Progenitor cell of endocrine pancreas (in vitro differentiated cells): ENCODE data around the gene SEC31B. TPM values are rescaled to one million over a fixed set of nuclear protein-coding genes. Genes with fewer than 3 reads are reported as not detected.
A peak's percentile ranks its signal among the peaks of the same experiment; 100 is the strongest.

ENCODE experiments used
- DNase-seq: peaks from one replicate; pipeline ENCODE4 v3.0.0; 2021; ENCODE audit warnings: low spot score; ENCODE audit not compliant: unreplicated experiment
- H3K27ac Mint-ChIP-seq: 2 replicates; pipeline ENCODE4 v1.8.0; 2021; ENCODE audit warnings: mild to moderate bottlenecking, moderate library complexity, mixed read lengths
- H3K27me3 Mint-ChIP-seq: 2 replicates; pipeline ENCODE4 v1.8.0; 2021; ENCODE audit warnings: mixed read lengths
- H3K36me3 Mint-ChIP-seq: 2 replicates; pipeline ENCODE4 v1.8.0; 2022; ENCODE audit warnings: mixed read lengths; ENCODE audit not compliant: insufficient read depth
- H3K4me1 Mint-ChIP-seq: 2 replicates; pipeline ENCODE4 v1.8.0; 2021; ENCODE audit warnings: low read depth, mixed read lengths
- H3K4me3 Mint-ChIP-seq: 2 replicates; pipeline ENCODE4 v1.8.0; 2021; ENCODE audit warnings: low read depth, mild to moderate bottlenecking, moderate library complexity, mixed read lengths
- H3K9me3 Mint-ChIP-seq: 2 replicates; pipeline ENCODE4 v1.8.0; 2021; ENCODE audit warnings: low read depth, mixed read lengths
- total RNA-seq: library from RNA; stranded (reverse); gene quantifications from 2 replicates; pipeline ENCODE4 v1.2.1, GENCODE V29; 2021
- TF ChIP-seq, protein P1 (sequence below): fragments of 200-600 bp; sonication (generic); IDR thresholded peaks from one replicate; pipeline ENCODE4 v1.5.0; 2021; ENCODE audit warnings: antibody characterized with exemption, mild to moderate bottlenecking; ENCODE audit not compliant: unreplicated experiment

SEC31B gene
- total RNA-seq, 1 donor from 2014 or later: 24.0 TPM

DNA sequence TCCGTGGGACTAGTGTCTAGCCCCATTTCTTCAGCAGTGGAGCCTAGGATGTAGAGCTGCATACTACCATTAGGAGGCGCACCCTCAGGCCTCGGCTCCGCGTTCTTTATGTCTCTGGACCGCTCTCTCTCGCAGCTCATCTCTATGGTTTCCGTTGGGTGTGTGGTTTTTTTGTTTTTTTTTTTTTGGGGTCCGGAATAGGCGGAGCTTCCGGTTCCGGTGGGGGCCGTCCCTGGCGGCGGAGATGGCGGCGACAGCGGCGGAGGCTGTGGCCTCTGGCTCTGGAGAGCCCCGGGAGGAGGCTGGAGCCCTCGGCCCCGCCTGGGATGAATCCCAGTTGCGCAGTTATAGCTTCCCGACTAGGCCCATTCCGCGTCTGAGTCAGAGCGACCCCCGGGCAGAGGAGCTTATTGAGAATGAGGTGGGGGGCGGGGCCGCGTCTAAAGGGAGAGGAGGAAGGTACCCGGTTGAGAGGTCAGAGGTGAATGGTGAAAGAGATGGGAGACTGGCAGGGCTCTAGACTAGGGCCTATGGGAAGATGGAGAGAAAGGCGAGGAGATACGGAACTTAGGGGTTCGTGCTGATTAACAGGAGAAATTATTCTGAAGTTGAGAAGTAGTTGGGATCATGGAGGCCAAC, 16.2 kb upstream of the SEC31B start, which contains the start of gene HIF1AN:
Gene HIF1AN, plus strand, starts transcription at position 229 of the 639 bp plus-strand sequence. Its CDS starts 16 bp downstream, at position 245.
- Mint-ChIP-seq H3K36me3 (peaks cover 6% of the 10 kb centered on the region), H3K4me3 (no peak within 1 kb of the TSS), H3K27me3 (no peaks in the 10 kb centered on the region), H3K27ac (no peak within 1 kb of the TSS), H3K4me1 (peaks cover 4% of the 10 kb centered on the region), H3K9me3 (no peaks in the 10 kb centered on the region)
- TF ChIP-seq, protein P1, sequence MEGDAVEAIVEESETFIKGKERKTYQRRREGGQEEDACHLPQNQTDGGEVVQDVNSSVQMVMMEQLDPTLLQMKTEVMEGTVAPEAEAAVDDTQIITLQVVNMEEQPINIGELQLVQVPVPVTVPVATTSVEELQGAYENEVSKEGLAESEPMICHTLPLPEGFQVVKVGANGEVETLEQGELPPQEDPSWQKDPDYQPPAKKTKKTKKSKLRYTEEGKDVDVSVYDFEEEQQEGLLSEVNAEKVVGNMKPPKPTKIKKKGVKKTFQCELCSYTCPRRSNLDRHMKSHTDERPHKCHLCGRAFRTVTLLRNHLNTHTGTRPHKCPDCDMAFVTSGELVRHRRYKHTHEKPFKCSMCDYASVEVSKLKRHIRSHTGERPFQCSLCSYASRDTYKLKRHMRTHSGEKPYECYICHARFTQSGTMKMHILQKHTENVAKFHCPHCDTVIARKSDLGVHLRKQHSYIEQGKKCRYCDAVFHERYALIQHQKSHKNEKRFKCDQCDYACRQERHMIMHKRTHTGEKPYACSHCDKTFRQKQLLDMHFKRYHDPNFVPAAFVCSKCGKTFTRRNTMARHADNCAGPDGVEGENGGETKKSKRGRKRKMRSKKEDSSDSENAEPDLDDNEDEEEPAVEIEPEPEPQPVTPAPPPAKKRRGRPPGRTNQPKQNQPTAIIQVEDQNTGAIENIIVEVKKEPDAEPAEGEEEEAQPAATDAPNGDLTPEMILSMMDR: peak; percentile 92
- peak; percentile 68 for DNase-seq

DNA sequence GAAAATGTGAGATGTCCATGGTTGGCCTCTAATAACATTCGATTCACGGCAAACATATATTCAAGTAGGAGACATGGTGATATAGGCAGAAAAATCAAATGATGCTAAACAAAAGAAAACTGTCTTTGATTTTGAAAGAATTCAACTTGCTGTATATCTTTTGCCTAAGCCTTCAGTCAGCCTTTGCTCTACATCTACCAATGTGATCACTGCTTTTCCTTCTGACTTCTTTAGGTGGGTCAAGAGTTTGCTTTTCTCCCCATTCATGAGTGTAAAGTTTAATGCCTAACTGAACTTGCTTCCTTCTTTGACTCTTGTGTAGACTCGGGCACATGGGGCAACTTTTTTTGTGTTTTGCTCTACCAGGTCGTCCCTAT, 15.7 kb upstream of the SEC31B start:
- no peak overlapping the region for H3K27ac Mint-ChIP-seq
- no peak for DNase-seq
- no peaks in the 10 kb centered on the region for H3K9me3 Mint-ChIP-seq
- peaks cover 4% of the 10 kb centered on the region for H3K4me1 Mint-ChIP-seq
- H3K4me3 Mint-ChIP-seq: no peak overlapping the region
- TF ChIP-seq, protein P1: no peak
- H3K36me3 Mint-ChIP-seq: peaks cover 4% of the 10 kb centered on the region
- H3K27me3 Mint-ChIP-seq: no peaks in the 10 kb centered on the region

DNA sequence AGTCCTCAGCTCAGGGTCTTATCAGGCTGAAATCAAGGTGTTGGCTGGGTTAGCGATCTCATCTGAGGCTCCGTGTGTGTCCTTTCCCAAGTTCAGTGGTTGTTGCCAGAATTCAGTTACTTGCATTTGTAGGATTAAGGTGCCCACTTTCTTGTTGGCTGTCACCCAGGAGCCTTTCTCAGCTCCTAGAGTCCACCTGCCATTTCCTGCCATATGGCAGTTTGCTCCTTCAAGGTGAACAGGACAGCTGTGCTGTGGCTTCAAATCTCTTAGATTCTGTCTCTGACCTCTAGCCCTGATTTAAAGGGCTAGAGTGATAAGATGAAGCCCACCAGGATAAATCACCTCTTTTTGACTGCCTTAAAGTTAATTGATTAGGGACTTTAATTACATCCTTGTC, 15.1 kb upstream of the SEC31B start:
- H3K27ac Mint-ChIP-seq: no peak overlapping the region
- H3K9me3 Mint-ChIP-seq: no peaks in the 10 kb centered on the region
- TF ChIP-seq, protein P1: no peak
- peaks cover 8% of the 10 kb centered on the region for H3K4me1 Mint-ChIP-seq
- peaks cover 3% of the 10 kb centered on the region for H3K36me3 Mint-ChIP-seq
- no peak overlapping the region for H3K4me3 Mint-ChIP-seq
- no peaks in the 10 kb centered on the region for H3K27me3 Mint-ChIP-seq
- DNase-seq: no peak

DNA sequence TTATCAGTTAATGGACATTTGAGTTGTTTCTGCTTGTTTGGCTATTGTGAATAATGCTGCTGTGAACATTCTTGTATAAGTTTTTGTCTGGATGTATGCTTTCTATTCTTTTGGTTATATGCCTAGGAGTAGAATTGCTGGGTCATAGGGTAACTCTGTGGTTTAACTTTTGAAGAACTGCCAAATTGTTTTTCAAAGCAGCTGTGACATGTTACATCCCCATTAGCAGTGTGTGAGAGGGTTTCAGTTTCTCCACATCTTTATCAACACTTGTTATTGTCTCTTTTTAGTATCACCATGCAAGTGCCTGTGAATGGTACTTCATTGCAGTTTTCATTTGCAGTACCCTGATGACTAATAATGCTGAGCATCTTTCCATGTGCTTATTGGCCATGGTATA, 12.1 kb upstream of the SEC31B start:
- DNase-seq: no peak
- H3K36me3 Mint-ChIP-seq: no peaks in the 10 kb centered on the region
- no peak overlapping the region for H3K4me3 Mint-ChIP-seq
- H3K4me1 Mint-ChIP-seq: peaks cover 16% of the 10 kb centered on the region
- no peak overlapping the region for H3K27ac Mint-ChIP-seq
- TF ChIP-seq, protein P1: no peak
- no peaks in the 10 kb centered on the region for H3K9me3 Mint-ChIP-seq
- no peaks in the 10 kb centered on the region for H3K27me3 Mint-ChIP-seq

DNA sequence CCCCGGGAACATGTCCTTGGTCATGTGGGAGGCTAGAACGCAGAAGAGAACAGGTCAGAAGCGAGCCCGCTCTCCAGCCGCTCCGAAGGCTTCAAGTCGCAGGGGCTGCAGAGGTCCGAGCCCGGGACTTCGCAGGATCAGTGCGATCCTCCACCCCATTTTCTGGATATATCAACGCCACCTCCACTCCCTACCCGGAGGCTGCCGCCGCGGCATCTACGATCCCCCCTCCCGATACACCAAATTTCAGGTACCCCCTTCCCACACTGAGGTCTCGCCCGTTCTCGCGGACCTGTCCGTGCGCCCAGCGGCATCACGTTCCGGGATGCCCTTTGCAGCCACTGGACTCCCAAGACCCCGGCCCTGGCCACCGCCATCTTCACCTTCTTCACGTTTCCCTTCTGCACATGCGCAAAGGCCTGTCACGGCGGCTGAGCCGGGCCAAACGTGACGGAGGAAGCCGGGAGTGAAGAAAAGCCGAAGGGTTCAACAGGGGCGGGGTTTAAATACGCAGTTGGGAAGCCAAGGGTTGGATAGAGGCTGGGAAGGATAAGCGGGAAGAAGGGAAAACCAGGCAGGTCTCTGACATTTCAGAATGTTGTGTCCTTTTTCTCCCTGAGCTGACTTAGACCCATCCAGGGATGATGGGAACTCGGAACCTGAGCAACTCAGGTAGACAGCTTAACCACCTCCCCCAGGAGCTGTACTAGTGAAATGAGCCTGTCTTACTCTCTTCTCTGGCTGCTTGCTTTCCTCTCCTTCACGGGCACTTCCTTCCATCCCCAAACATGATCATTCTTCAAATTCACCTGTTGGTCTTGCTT, 10.0 kb upstream of the SEC31B start, which contains the start of gene NDUFB8:
Gene NDUFB8, minus strand, starts transcription at position 397 of the 824 bp plus-strand sequence. Its CDS starts 20 bp downstream, at position 377.
- H3K4me1 Mint-ChIP-seq: peaks cover 16% of the 10 kb centered on the region
- peak within 1 kb of the TSS; percentile 99 for H3K4me3 Mint-ChIP-seq
- DNase-seq: peak; percentile 77
- peaks cover 7% of the 10 kb centered on the region for H3K36me3 Mint-ChIP-seq
- TF ChIP-seq, protein P1: no peak
- H3K9me3 Mint-ChIP-seq: no peaks in the 10 kb centered on the region
- peak within 1 kb of the TSS; percentile 95 for H3K27ac Mint-ChIP-seq
- H3K27me3 Mint-ChIP-seq: no peaks in the 10 kb centered on the region
